Lower leg skin (tissue), 3 donors: Measurements from ENCODE around the gene EIF5AL1.

Experiments used
- POLR2A ChIP-seq, 2 donors: fragments of 450-650 bp; IDR thresholded peaks; one replicate each; pipeline ENCODE4 v1.6.1; 2016 to 2017; ENCODE audit warnings: antibody characterized with exemption in 2 of 2, mild to moderate bottlenecking in 1 of 2, moderate library complexity in 1 of 2
- TF ChIP-seq, protein P1 (sequence below), 3 donors: fragments of 450-650 bp; IDR thresholded peaks; one replicate each; pipeline ENCODE4 v1.5.1; 2016; ENCODE audit warnings: antibody characterized with exemption in 3 of 3, mild to moderate bottlenecking in 3 of 3, moderate library complexity in 2 of 3

DNA sequence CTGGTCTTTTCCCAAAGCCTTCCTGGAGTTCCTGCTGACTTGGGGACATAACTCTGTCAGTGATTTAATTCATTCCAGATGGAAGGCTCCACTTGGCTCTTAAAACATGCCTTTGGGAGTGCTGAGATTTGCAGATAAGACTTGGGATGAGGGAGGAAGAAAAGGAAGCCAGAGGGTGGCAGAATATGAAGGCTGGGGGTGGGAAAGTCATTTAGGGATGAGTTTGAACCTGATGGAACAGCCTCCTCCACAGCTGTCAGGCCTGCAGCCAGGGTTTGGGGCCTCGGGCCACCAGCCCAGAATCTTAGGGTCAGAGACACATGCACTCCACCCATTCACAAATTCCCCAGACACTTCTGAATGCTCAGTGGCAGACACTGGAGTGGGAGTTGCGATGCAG is 28.4 kb upstream of the EIF5AL1 start:
- TF ChIP-seq, protein P1, sequence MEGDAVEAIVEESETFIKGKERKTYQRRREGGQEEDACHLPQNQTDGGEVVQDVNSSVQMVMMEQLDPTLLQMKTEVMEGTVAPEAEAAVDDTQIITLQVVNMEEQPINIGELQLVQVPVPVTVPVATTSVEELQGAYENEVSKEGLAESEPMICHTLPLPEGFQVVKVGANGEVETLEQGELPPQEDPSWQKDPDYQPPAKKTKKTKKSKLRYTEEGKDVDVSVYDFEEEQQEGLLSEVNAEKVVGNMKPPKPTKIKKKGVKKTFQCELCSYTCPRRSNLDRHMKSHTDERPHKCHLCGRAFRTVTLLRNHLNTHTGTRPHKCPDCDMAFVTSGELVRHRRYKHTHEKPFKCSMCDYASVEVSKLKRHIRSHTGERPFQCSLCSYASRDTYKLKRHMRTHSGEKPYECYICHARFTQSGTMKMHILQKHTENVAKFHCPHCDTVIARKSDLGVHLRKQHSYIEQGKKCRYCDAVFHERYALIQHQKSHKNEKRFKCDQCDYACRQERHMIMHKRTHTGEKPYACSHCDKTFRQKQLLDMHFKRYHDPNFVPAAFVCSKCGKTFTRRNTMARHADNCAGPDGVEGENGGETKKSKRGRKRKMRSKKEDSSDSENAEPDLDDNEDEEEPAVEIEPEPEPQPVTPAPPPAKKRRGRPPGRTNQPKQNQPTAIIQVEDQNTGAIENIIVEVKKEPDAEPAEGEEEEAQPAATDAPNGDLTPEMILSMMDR (IDR thresholded peaks at IDR 0.05) = no peak
- TF ChIP-seq POLR2A (IDR thresholded peaks at IDR 0.05) = no peak
